ENCODE measurements around the gene TOPAZ1. TPM values are rescaled to one million over a fixed set of nuclear protein-coding genes. Genes with fewer than 3 reads are reported as not detected.

Gene TOPAZ1
- total and polyA plus RNA-seq, 9 of the 15 experiments (the other 6 are each of a cell fraction or from before 2014, with no cell fraction given) = 0.01 TPM; not detected in 8

GRCh38 chr3:44198284-44199269, 43.1 kb upstream of the TOPAZ1 start (continued):
- TF ChIP-seq, protein P1, sequence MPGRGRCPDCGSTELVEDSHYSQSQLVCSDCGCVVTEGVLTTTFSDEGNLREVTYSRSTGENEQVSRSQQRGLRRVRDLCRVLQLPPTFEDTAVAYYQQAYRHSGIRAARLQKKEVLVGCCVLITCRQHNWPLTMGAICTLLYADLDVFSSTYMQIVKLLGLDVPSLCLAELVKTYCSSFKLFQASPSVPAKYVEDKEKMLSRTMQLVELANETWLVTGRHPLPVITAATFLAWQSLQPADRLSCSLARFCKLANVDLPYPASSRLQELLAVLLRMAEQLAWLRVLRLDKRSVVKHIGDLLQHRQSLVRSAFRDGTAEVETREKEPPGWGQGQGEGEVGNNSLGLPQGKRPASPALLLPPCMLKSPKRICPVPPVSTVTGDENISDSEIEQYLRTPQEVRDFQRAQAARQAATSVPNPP (IDR thresholded peaks at IDR 0.05; ENCODE audit: borderline replicate concordance, insufficient read depth, insufficient read length) = no peak
- no peak for TF ChIP-seq SIN3A (IDR thresholded peaks at IDR 0.05; ENCODE audit: borderline replicate concordance in 2 of 2, control insufficient read depth in 1 of 2, low read depth in 2 of 2, low read length in 2 of 2)
- no peak; the same call in 1 of the 2 replicates for TF ChIP-seq ARID2 (IDR thresholded peaks at IDR 0.05)
- no peak for TF ChIP-seq RERE (CRISPR knock-in tag; IDR thresholded peaks at IDR 0.05; ENCODE audit: borderline replicate concordance)
- TF ChIP-seq CUX1 (CRISPR knock-in tag; IDR thresholded peaks at IDR 0.05) = no peak
- TF ChIP-seq ZNF57 (CRISPR knock-in tag; IDR thresholded peaks at IDR 0.05) = no peak
- peak; percentile 80 for TF ChIP-seq SMC3 (conservative IDR thresholded peaks at IDR 0.05; ENCODE audit: insufficient read depth, low read depth, low read length)
- TF ChIP-seq CC2D1A (IDR thresholded peaks at IDR 0.05) = peak; percentile 45; the same call in 1 of the 2 replicates
- TF ChIP-seq SMAD1 (IDR thresholded peaks at IDR 0.05; ENCODE audit: low read depth, low read length, partially characterized antibody) = no peak
- no peak for TF ChIP-seq BHLHE40 (IDR thresholded peaks at IDR 0.05; ENCODE audit: low read length)
- TF ChIP-seq ZNF431 (CRISPR knock-in tag; IDR thresholded peaks at IDR 0.05) = no peak
- no peak for TF ChIP-seq DACH1 (IDR thresholded peaks at IDR 0.05; ENCODE audit: partially characterized antibody)
- TF ChIP-seq RAD21 (CRISPR knock-in tag; conservative IDR thresholded peaks at IDR 0.05 in 1 of 2, IDR thresholded peaks at IDR 0.05 in 1 of 2) = peak; percentile 90 to 92
- no peak for TF ChIP-seq PHF8 (IDR thresholded peaks at IDR 0.05; ENCODE audit: borderline replicate concordance, low read length)

Data from K562 (cell line).